WTC11 (cell line): Measurements from ENCODE around the gene WASF3.

Experiments used
- HMGXB4 ChIP-seq: sonication (generic); formaldehyde crosslinking; IDR thresholded peaks from 2 replicates; pipeline ENCODE4 v1.8.1; 2023; ENCODE audit warnings: mild to moderate bottlenecking, moderate library complexity, missing genetic modification reagents
- USF1 ChIP-seq: sonication (generic); formaldehyde crosslinking; IDR thresholded peaks from 2 replicates; pipeline ENCODE4 v1.8.0; 2022; ENCODE audit warnings: mild to moderate bottlenecking, missing genetic modification reagents
- ZNF423 ChIP-seq: fragments of 250-450 bp; sonication (Bioruptor Pico); IDR thresholded peaks from 2 replicates; pipeline ENCODE4 v2.1.2; 2022; ENCODE audit warnings: mild to moderate bottlenecking, moderate library complexity

- TF ChIP-seq HMGXB4: no peak
- no peak for TF ChIP-seq USF1
- no peak for TF ChIP-seq ZNF423
These were observed 162.0 kb downstream of the WASF3 start for GRCh38 chr13:26719356-26719945.
